CD4-positive, alpha-beta T cell (primary cell): Measurements from ENCODE around the gene RPTOR. TPM values are rescaled to one million over a fixed set of nuclear protein-coding genes. Genes with fewer than 3 reads are reported as not detected.

Source experiments
- ATAC-seq: fragments of 200-7000 bp; cut with Tn5 transposase; one replicate; pipeline ENCODE4 v1.10.0; 2022; ENCODE audit warnings: mild to moderate bottlenecking; ENCODE audit not compliant: poor library complexity
- CTCF ChIA-PET: fragments of 350-600 bp; sonication (Branson Sonifier 250); formaldehyde crosslinking; loops from one replicate; lab custom pipeline; 2021; ENCODE audit warnings: antibody characterized with exemption, inconsistent platforms; lab: Charles Lee
- POLR2A ChIA-PET: fragments of 350-600 bp; sonication (Branson Sonifier 250); formaldehyde crosslinking; loops from one replicate; lab custom pipeline; 2021; ENCODE audit warnings: antibody characterized with exemption, inconsistent platforms; lab: Charles Lee
- DNase-seq, 14 experiments: peaks; one replicate each; pipeline ENCODE4 v3.0.0-alpha.2; 2013 to 2020; ENCODE audit warnings: mixed read lengths in 2 of 14
- H3K27ac ChIP-seq, 2 donors: one replicate each; pipeline versions ENCODE4 v1.5.1 to v1.7.0; 2013; ENCODE audit warnings: low read length in 2 of 2, low read depth in 1 of 2, mild to moderate bottlenecking in 1 of 2
- H3K27me3 ChIP-seq, 2 experiments: 1 replicate in 1 of 2; 2 replicates in 1 of 2; pipeline versions ENCODE4 v1.6.1 to v1.7.0; 2013; ENCODE audit warnings: low read length in 2 of 2, control low read depth in 1 of 2, mild to moderate bottlenecking in 1 of 2, moderate library complexity in 1 of 2; ENCODE audit not compliant: insufficient read depth in 2 of 2, control insufficient read depth in 1 of 2
- H3K36me3 ChIP-seq: one replicate; pipeline ENCODE4 v1.6.1; 2013; ENCODE audit warnings: low read length, control low read depth; ENCODE audit not compliant: insufficient read depth
- H3K4me1 ChIP-seq: one replicate; pipeline ENCODE4 v1.6.1; 2013; ENCODE audit warnings: low read length, control low read depth; ENCODE audit not compliant: insufficient read depth
- H3K4me3 ChIP-seq: one replicate; pipeline ENCODE4 v1.5.1; 2013; ENCODE audit warnings: mild to moderate bottlenecking, low read length, moderate library complexity
- H3K9me3 ChIP-seq, 2 experiments: 1 replicate in 1 of 2; 2 replicates in 1 of 2; pipeline versions ENCODE4 v1.6.1 to v1.7.0; 2013; ENCODE audit warnings: low read length in 2 of 2, mild to moderate bottlenecking in 2 of 2, control low read depth in 1 of 2, moderate library complexity in 1 of 2; ENCODE audit not compliant: control insufficient read depth in 1 of 2, insufficient read depth in 1 of 2
- H3K27ac Mint-ChIP-seq: one replicate; pipeline ENCODE4 v1.8.0; 2020; ENCODE audit warnings: mixed read lengths
- H3K27me3 Mint-ChIP-seq: one replicate; pipeline ENCODE4 v1.8.0; 2021; ENCODE audit warnings: mixed read lengths
- H3K36me3 Mint-ChIP-seq: one replicate; pipeline ENCODE4 v1.8.0; 2021; ENCODE audit warnings: low read depth, mixed read lengths
- H3K4me1 Mint-ChIP-seq: one replicate; pipeline ENCODE4 v1.8.0; 2021; ENCODE audit warnings: low read depth, mixed read lengths
- H3K4me3 Mint-ChIP-seq: one replicate; pipeline ENCODE4 v1.8.0; 2020; ENCODE audit warnings: mild to moderate bottlenecking, mixed read lengths
- H3K9me3 Mint-ChIP-seq: one replicate; pipeline ENCODE4 v1.8.0; 2020; ENCODE audit warnings: mixed read lengths
- CTCF ChIP-seq: fragments of 200-600 bp; IDR thresholded peaks from one replicate; pipeline ENCODE4 v1.8.0; 2022; ENCODE audit warnings: antibody characterized with exemption, mild to moderate bottlenecking
- intact Hi-C, 2 experiments: fragments of 100-400 bp; cut with DNase I in 1 of 2; cut with micrococcal nuclease in 1 of 2; formaldehyde crosslinking; loops; one replicate each; pipeline versions ENCODE4 v1.15.1 to v1.9.0; 2023 to 2025; cut with DNase I, micrococcal nuclease
- total RNA-seq, 174 experiments: library from RNA in 2 of 174; stranded (reverse) in 2 of 174; gene quantifications; one replicate each; pipeline ENCODE4 v1.2.3 and lab custom pipeline; 2021 to 2026

Gene RPTOR
- total RNA-seq, 2 experiments from 2014 or later, result 45.0 to 47.1 TPM

- no peaks in the 10 kb centered on the region for H3K27me3 Mint-ChIP-seq
- CTCF ChIA-PET, result no interaction called here
- H3K4me3 ChIP-seq, result no peak overlapping the region
- H3K27me3 ChIP-seq, result no peaks in the 10 kb centered on the region
- peaks cover 0 to 19% of the 10 kb centered on the region in 2 experiments for H3K9me3 ChIP-seq
- peaks cover 37% of the 10 kb centered on the region for H3K4me1 ChIP-seq
- no peak for TF ChIP-seq CTCF
- no peaks in the 10 kb centered on the region for H3K9me3 Mint-ChIP-seq
- H3K36me3 Mint-ChIP-seq, result peaks cover 18% of the 10 kb centered on the region
- H3K4me3 Mint-ChIP-seq, result no peak overlapping the region
- H3K27ac Mint-ChIP-seq, result no peak overlapping the region
- H3K27ac ChIP-seq, result no peak overlapping the region
- DNase-seq, result peak in 1 of 14 experiments; percentile 14
- H3K36me3 ChIP-seq, result peaks cover 12% of the 10 kb centered on the region
- no peak for ATAC-seq
- intact Hi-C loops, result no loop called here
- H3K4me1 Mint-ChIP-seq, result peaks cover 41% of the 10 kb centered on the region
- POLR2A ChIA-PET, result no interaction called here
Measured at GRCh38 chr17:80844418-80844990, 299.9 kb downstream of the RPTOR start.

GRCh38 chr17:80845069-80845862 is 300.6 kb downstream of the RPTOR start:
- POLR2A ChIA-PET, result no interaction called here
- peak overlapping the region in 1 of 2 donors; percentile 11 for H3K27ac ChIP-seq
- no peaks in the 10 kb centered on the region for H3K9me3 Mint-ChIP-seq
- peaks cover 20% of the 10 kb centered on the region for H3K36me3 Mint-ChIP-seq
- no peaks in the 10 kb centered on the region for H3K27me3 ChIP-seq
- H3K36me3 ChIP-seq, result peaks cover 8% of the 10 kb centered on the region
- no peak overlapping the region for H3K4me3 ChIP-seq
- H3K4me1 ChIP-seq, result peaks cover 37% of the 10 kb centered on the region
- intact Hi-C loops, result no loop called here
- no peaks in the 10 kb centered on the region for H3K27me3 Mint-ChIP-seq
- peaks cover 0 to 16% of the 10 kb centered on the region in 2 experiments for H3K9me3 ChIP-seq
- peak overlapping the region; percentile 69 for H3K27ac Mint-ChIP-seq
- peak in 1 of 14 experiments; percentile 32 for DNase-seq
- no peak overlapping the region for H3K4me3 Mint-ChIP-seq
- ATAC-seq, result no peak
- CTCF ChIA-PET, result no interaction called here
- TF ChIP-seq CTCF, result no peak
- peaks cover 47% of the 10 kb centered on the region for H3K4me1 Mint-ChIP-seq

- peaks cover 23% of the 10 kb centered on the region for H3K36me3 Mint-ChIP-seq
- CTCF ChIA-PET, result no interaction called here
- peaks cover 41% of the 10 kb centered on the region for H3K4me1 ChIP-seq
Measured at GRCh38 chr17:80845863-80846671, 301.4 kb downstream of the RPTOR start.

More at GRCh38 chr17:80845863-80846671, 301.4 kb downstream of the RPTOR start:
- no peak overlapping the region for H3K4me3 ChIP-seq
- Mint-ChIP-seq H3K4me1 (peaks cover 52% of the 10 kb centered on the region), H3K4me3 (no peak overlapping the region), H3K9me3 (no peaks in the 10 kb centered on the region), H3K27me3 (no peaks in the 10 kb centered on the region), H3K27ac (peak overlapping the region; percentile 93)
- DNase-seq (peak in 2 of 14 experiments; percentile 20 to 32), ATAC-seq (no peak)
- intact Hi-C loops, result no loop called here
- no peak for TF ChIP-seq CTCF
- H3K36me3 ChIP-seq, result peaks cover 8% of the 10 kb centered on the region
- POLR2A ChIA-PET, result interaction anchor here (1.2 to 2.2 kb wide), 2 partner anchors 13 to 391 kb away, joined by 4 to 10 read pairs; no protein-coding TSS in a partner anchor
- peak overlapping the region in 1 of 2 donors; percentile 11 for H3K27ac ChIP-seq
- H3K9me3 ChIP-seq, result peaks cover 0 to 9% of the 10 kb centered on the region in 2 experiments
- H3K27me3 ChIP-seq, result no peaks in the 10 kb centered on the region
